ENCODE data around the gene TBPL1. TPM values are rescaled to one million over a fixed set of nuclear protein-coding genes. Genes with fewer than 3 reads are reported as not detected.

The TBPL1 gene
- total and polyA plus RNA-seq, 9 of the 15 experiments (the other 6 are each of a cell fraction or from before 2014, with no cell fraction given) = 78.1 to 152 (median 107) TPM

DNA sequence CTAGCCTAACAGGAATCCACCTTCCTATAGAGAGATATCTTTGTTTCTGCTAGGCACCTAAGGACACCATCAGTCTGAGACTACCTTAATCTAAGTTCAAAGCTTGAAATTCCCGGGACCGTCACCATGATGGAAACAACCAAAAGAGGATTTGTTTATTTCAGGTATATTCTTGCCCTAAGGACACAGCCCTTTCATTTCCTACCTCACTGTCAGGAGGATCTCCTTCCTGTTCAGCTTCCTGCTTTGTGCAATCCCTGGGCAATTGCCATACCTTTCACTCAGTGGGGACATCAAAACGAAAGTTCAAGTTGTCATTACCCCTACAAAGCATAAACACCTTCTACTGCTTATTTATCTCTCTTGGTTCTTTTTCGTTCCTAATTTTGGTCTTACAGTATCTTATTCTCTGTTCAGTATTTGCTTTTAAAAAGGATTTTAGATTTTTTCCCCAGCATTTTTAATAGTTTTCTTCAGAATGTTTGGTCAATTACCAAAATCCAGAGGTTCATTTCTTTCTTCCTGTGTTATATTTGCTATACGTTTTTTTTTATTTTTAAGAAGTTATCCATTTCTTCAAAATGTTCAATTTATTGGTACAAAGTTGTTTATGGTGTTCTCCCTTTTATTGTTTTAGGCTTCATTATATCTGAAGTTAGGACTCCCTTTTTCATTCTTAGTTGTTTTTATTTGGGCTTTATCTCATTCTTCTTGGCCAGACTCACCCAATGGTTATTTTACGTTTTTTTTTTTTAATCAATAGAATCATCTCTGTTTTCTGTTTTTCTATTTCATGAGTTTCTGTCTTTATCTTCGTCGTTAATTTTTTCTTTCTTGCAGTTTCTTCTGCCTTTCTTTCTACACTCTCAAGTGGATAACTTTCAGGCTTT is 13.0 kb upstream of the TBPL1 start (continued):
- TF ChIP-seq ZNF175 (CRISPR knock-in tag; IDR thresholded peaks at IDR 0.05; ENCODE audit: low read depth) (peak; percentile 51; the same call in 1 of the 2 replicates), EP400 (IDR thresholded peaks at IDR 0.05) (peak; percentile 40), TAF9B (IDR thresholded peaks at IDR 0.05; ENCODE audit: partially characterized antibody) (peak; percentile 35), ELF1 (tag; IDR thresholded peaks at IDR 0.05) (peak; percentile 60), ZNF124 (CRISPR knock-in tag; IDR thresholded peaks at IDR 0.05) (no peak), KAT8 (IDR thresholded peaks at IDR 0.05; ENCODE audit: low read depth) (0 out of 2 replicates have a peak, but pooled peaks have one; percentile 36), CHAMP1 (IDR thresholded peaks at IDR 0.05) (0 out of 2 replicates have a peak, but pooled peaks have one; percentile 44), ZNF589 (CRISPR knock-in tag; IDR thresholded peaks at IDR 0.05; ENCODE audit: low read depth) (0 out of 2 replicates have a peak, but pooled peaks have one; percentile 21), ZFPM2 (CRISPR knock-in tag; IDR thresholded peaks at IDR 0.05) (no peak), HCFC1 (IDR thresholded peaks at IDR 0.05; ENCODE audit: low read depth, low read length) (no peak), SIN3A (IDR thresholded peaks at IDR 0.05; ENCODE audit: borderline replicate concordance in 2 of 2, control insufficient read depth in 1 of 2, low read depth in 2 of 2, low read length in 2 of 2) (no peak), RBFOX2 (IDR thresholded peaks at IDR 0.05; ENCODE audit: low read depth, low read length) (peak; percentile 42), BRD4 (IDR thresholded peaks at IDR 0.05) (0 out of 2 replicates have a peak, but pooled peaks have one; percentile 45), POLR2A (conservative IDR thresholded peaks at IDR 0.05) (0 out of 2 replicates have a peak, but pooled peaks have one; percentile 26), MAFF (IDR thresholded peaks at IDR 0.05; ENCODE audit: low read length) (no peak), PML (IDR thresholded peaks at IDR 0.05; ENCODE audit: low read length) (no peak), EP300 (IDR thresholded peaks at IDR 0.05; ENCODE audit: low read length) (peak; percentile 51; the same call in 1 of the 2 replicates), ZNF444 (CRISPR knock-in tag; IDR thresholded peaks at IDR 0.05) (no peak), MTA3 (IDR thresholded peaks at IDR 0.05; ENCODE audit: borderline replicate concordance) (0 out of 2 replicates have a peak, but pooled peaks have one; percentile 18)
- TF ChIP-seq, protein P1, sequence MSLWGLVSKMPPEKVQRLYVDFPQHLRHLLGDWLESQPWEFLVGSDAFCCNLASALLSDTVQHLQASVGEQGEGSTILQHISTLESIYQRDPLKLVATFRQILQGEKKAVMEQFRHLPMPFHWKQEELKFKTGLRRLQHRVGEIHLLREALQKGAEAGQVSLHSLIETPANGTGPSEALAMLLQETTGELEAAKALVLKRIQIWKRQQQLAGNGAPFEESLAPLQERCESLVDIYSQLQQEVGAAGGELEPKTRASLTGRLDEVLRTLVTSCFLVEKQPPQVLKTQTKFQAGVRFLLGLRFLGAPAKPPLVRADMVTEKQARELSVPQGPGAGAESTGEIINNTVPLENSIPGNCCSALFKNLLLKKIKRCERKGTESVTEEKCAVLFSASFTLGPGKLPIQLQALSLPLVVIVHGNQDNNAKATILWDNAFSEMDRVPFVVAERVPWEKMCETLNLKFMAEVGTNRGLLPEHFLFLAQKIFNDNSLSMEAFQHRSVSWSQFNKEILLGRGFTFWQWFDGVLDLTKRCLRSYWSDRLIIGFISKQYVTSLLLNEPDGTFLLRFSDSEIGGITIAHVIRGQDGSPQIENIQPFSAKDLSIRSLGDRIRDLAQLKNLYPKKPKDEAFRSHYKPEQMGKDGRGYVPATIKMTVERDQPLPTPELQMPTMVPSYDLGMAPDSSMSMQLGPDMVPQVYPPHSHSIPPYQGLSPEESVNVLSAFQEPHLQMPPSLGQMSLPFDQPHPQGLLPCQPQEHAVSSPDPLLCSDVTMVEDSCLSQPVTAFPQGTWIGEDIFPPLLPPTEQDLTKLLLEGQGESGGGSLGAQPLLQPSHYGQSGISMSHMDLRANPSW (CRISPR knock-in tag; IDR thresholded peaks at IDR 0.05) = no peak
- TF ChIP-seq, protein P2, sequence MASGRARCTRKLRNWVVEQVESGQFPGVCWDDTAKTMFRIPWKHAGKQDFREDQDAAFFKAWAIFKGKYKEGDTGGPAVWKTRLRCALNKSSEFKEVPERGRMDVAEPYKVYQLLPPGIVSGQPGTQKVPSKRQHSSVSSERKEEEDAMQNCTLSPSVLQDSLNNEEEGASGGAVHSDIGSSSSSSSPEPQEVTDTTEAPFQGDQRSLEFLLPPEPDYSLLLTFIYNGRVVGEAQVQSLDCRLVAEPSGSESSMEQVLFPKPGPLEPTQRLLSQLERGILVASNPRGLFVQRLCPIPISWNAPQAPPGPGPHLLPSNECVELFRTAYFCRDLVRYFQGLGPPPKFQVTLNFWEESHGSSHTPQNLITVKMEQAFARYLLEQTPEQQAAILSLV (tag; IDR thresholded peaks at IDR 0.05) = 0 out of 2 replicates have a peak, but pooled peaks have one; percentile 33

Data from K562 (cell line).